ENCODE measurements around the gene NTHL1. TPM values are rescaled to one million over a fixed set of nuclear protein-coding genes. Genes with fewer than 3 reads are reported as not detected.

Gene NTHL1
- polyA plus RNA-seq, 3 donors = 9.2 to 22.4 (median 9.6) TPM

- intact Hi-C loops (cut with micrococcal nuclease) = loop anchor here (5.0 to 10.0 kb wide), 4 partner anchors 42 to 249 kb away; partner anchors contain the start of genes ECI1 (in 1 of the 2), NTHL1 (in 1 of the 2) and TSC2 (in 1 of the 2)
- Mint-ChIP-seq H3K4me1 (peaks cover 50% of the 10 kb centered on the region), H3K27me3 (ENCODE audit: low read depth in 3 of 3) (peaks cover 0 to 1% (median 0%) of the 10 kb centered on the region in 3 donors), H3K9me3 (peaks cover 0 to 2% (median 0%) of the 10 kb centered on the region in 7 donors), H3K4me3 (no peak overlapping the region), H3K27ac (peak overlapping the region in 1 of 7 donors; percentile 23), H3K36me3 (peaks cover 20 to 29% of the 10 kb centered on the region in 2 donors)
- H3K27ac ChIP-seq (ENCODE audit: low read depth in 1 of 2, low read length in 2 of 2) = no peak overlapping the region
- H3K4me3 ChIP-seq (replicated peaks in 1 of 3; ENCODE audit: low read depth in 2 of 3, low read length in 3 of 3) = no peak overlapping the region
- H3K27me3 ChIP-seq (ENCODE audit: control insufficient read depth in 2 of 2, insufficient read depth in 2 of 2, low read length in 2 of 2) = no peaks in the 10 kb centered on the region
- H2AFZ ChIP-seq (ENCODE audit: insufficient read depth, low read depth, low read length, poor library complexity, severe bottlenecking) = no peak overlapping the region
- 34% methylated on average over 20 of the region's 21 CpGs for WGBS (ENCODE audit: insufficient coverage)
- H3K79me2 ChIP-seq (ENCODE audit: insufficient read depth, low read length) = peaks cover 60% of the 10 kb centered on the region
- no peaks in the 10 kb centered on the region for H3K9me3 ChIP-seq (replicated peaks in 1 of 2; ENCODE audit: control insufficient read depth in 1 of 2, insufficient read depth in 1 of 2, low read length in 2 of 2)
- H3K4me1 ChIP-seq (ENCODE audit: control insufficient read depth in 1 of 2, insufficient read depth in 2 of 2, low read length in 2 of 2) = peaks cover 38 to 64% of the 10 kb centered on the region in 2 donors
- H3K4me2 ChIP-seq (replicated peaks; ENCODE audit: extremely low read depth, low read length, poor library complexity, severe bottlenecking) = no peak overlapping the region
- peaks cover 26 to 29% of the 10 kb centered on the region in 2 donors for H3K36me3 ChIP-seq (replicated peaks in 1 of 2; ENCODE audit: control insufficient read depth in 1 of 2, insufficient read depth in 2 of 2, low read length in 2 of 2)
- no peak overlapping the region for H3K9ac ChIP-seq (ENCODE audit: insufficient read depth, low read length, poor library complexity, severe bottlenecking)
- DNase-seq = peak in 2 of 3 donors; percentile 33 to 41
- TF ChIP-seq CTCF (IDR thresholded peaks at IDR 0.05) = peak; percentile 65
- H4K20me1 ChIP-seq (ENCODE audit: insufficient read depth, low read length) = peaks cover 67% of the 10 kb centered on the region
Observed at GRCh38 chr16:2005646-2006045, 42.0 kb downstream of the NTHL1 start.

- intact Hi-C loops (cut with micrococcal nuclease) = loop anchor here (5.0 to 10.0 kb wide), 4 partner anchors 42 to 250 kb away; partner anchors contain the start of genes ECI1 (in 1 of the 2), NTHL1 (in 1 of the 2) and TSC2 (in 1 of the 2)
- Mint-ChIP-seq H3K27me3 (ENCODE audit: low read depth in 3 of 3) (peaks cover 0 to 1% (median 0%) of the 10 kb centered on the region in 3 donors), H3K27ac (peak overlapping the region in 1 of 7 donors; percentile 50), H3K4me1 (peaks cover 43% of the 10 kb centered on the region), H3K9me3 (peaks cover 0 to 2% (median 0%) of the 10 kb centered on the region in 7 donors), H3K4me3 (no peak overlapping the region), H3K36me3 (peaks cover 21 to 36% of the 10 kb centered on the region in 2 donors)
- WGBS (ENCODE audit: insufficient coverage) = 69% methylated on average over 34 of the region's 34 CpGs
- no peak for DNase-seq
- Histone ChIP-seq H3K4me2 (replicated peaks; ENCODE audit: extremely low read depth, low read length, poor library complexity, severe bottlenecking) (no peak overlapping the region), H3K9ac (ENCODE audit: insufficient read depth, low read length, poor library complexity, severe bottlenecking) (no peak overlapping the region), H3K9me3 (replicated peaks in 1 of 2; ENCODE audit: control insufficient read depth in 1 of 2, insufficient read depth in 1 of 2, low read length in 2 of 2) (no peaks in the 10 kb centered on the region), H4K20me1 (ENCODE audit: insufficient read depth, low read length) (peaks cover 67% of the 10 kb centered on the region), H3K27ac (ENCODE audit: low read depth in 1 of 2, low read length in 2 of 2) (no peak overlapping the region), H2AFZ (ENCODE audit: insufficient read depth, low read depth, low read length, poor library complexity, severe bottlenecking) (no peak overlapping the region), H3K79me2 (ENCODE audit: insufficient read depth, low read length) (peaks cover 60% of the 10 kb centered on the region), H3K27me3 (ENCODE audit: control insufficient read depth in 2 of 2, insufficient read depth in 2 of 2, low read length in 2 of 2) (no peaks in the 10 kb centered on the region), H3K36me3 (replicated peaks in 1 of 2; ENCODE audit: control insufficient read depth in 1 of 2, insufficient read depth in 2 of 2, low read length in 2 of 2) (peaks cover 31 to 35% of the 10 kb centered on the region in 2 donors), H3K4me1 (ENCODE audit: control insufficient read depth in 1 of 2, insufficient read depth in 2 of 2, low read length in 2 of 2) (peaks cover 31 to 57% of the 10 kb centered on the region in 2 donors), H3K4me3 (replicated peaks in 1 of 3; ENCODE audit: low read depth in 2 of 3, low read length in 3 of 3) (no peak overlapping the region)
- TF ChIP-seq CTCF (IDR thresholded peaks at IDR 0.05) = no peak
Observed at GRCh38 chr16:2004795-2005517, 42.7 kb downstream of the NTHL1 start.
